Neural crest cell (in vitro differentiated cells): Measurements from ENCODE around the gene ADARB1. TPM values are rescaled to one million over a fixed set of nuclear protein-coding genes. Genes with fewer than 3 reads are reported as not detected.
A peak's percentile ranks its signal among the peaks of the same experiment; 100 is the strongest.

ENCODE experiments used
- DNase-seq: peaks from one replicate; pipeline ENCODE4 v3.0.0; 2021; ENCODE audit warnings: low read depth, mixed read lengths, low spot score
- H3K27ac Mint-ChIP-seq: one replicate; pipeline ENCODE4 v1.8.0; 2021; ENCODE audit warnings: mild to moderate bottlenecking, mixed read lengths; ENCODE audit not compliant: unreplicated experiment
- H3K27me3 Mint-ChIP-seq: 2 replicates; pipeline ENCODE4 v1.8.0; 2021; ENCODE audit warnings: low read depth, mild to moderate bottlenecking, mixed read lengths
- H3K36me3 Mint-ChIP-seq: 2 replicates; pipeline ENCODE4 v1.8.0; 2021; ENCODE audit warnings: low read depth, mild to moderate bottlenecking, mixed read lengths
- H3K4me1 Mint-ChIP-seq: 2 replicates; pipeline ENCODE4 v1.8.0; 2021; ENCODE audit warnings: mixed read lengths
- H3K4me3 Mint-ChIP-seq: one replicate; pipeline ENCODE4 v1.8.0; 2021; ENCODE audit warnings: mild to moderate bottlenecking, mixed read lengths
- H3K9me3 Mint-ChIP-seq: 2 replicates; pipeline ENCODE4 v1.8.0; 2021; ENCODE audit warnings: mixed read lengths
- total RNA-seq: library from RNA; stranded (reverse); gene quantifications from 2 replicates; pipeline ENCODE4 v1.2.1, GENCODE V29; 2021
- TF ChIP-seq, protein P1 (sequence below): fragments of 200-600 bp; sonication (generic); conservative IDR thresholded peaks from 2 replicates; pipeline ENCODE4 v1.5.0; 2021; ENCODE audit warnings: antibody characterized with exemption, mild to moderate bottlenecking

Gene ADARB1
- total RNA-seq, 1 donor from 2014 or later, result 21.0 TPM

DNA sequence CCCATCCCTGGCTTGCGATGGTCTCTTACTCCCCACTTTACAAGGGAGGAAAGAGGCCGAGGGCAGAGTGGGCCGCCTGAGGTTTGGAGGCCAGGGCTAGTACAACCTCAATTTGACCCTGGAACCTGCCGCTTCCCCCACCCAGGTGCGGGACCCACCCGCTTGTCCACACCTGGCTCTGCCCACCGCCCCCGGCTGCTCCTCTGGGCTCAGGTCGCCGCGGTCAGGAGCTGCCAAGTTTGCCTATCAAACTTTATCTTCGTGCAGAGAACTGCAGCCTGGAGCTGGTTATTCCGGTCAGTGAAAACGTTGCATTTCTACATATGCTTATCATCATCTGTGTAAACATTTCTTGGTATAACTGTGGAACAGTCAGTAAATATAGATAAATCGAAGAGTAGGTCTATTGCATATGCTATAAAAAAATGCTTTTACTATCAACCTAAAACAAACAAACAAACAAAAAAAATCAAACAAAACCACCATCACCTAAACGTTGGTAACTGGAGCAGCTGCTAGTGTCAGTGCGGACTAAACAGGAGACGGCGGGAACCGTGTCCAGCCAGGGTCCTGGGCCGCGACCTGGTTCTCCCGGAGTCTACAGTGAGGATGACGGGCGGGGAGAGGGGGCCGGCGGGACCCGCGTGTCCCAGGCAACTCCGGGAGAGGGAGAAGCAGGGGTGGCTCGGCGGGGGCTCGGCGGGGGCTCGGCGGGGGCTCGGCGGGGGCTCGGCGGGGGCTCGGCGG lies 906 bp upstream of the ADARB1 start:
- H3K36me3 Mint-ChIP-seq, result no peaks in the 10 kb centered on the region
- H3K4me3 Mint-ChIP-seq, result peak overlapping the region; percentile 93
- no peaks in the 10 kb centered on the region for H3K9me3 Mint-ChIP-seq
- H3K27ac Mint-ChIP-seq, result no peak overlapping the region
- TF ChIP-seq, protein P1, sequence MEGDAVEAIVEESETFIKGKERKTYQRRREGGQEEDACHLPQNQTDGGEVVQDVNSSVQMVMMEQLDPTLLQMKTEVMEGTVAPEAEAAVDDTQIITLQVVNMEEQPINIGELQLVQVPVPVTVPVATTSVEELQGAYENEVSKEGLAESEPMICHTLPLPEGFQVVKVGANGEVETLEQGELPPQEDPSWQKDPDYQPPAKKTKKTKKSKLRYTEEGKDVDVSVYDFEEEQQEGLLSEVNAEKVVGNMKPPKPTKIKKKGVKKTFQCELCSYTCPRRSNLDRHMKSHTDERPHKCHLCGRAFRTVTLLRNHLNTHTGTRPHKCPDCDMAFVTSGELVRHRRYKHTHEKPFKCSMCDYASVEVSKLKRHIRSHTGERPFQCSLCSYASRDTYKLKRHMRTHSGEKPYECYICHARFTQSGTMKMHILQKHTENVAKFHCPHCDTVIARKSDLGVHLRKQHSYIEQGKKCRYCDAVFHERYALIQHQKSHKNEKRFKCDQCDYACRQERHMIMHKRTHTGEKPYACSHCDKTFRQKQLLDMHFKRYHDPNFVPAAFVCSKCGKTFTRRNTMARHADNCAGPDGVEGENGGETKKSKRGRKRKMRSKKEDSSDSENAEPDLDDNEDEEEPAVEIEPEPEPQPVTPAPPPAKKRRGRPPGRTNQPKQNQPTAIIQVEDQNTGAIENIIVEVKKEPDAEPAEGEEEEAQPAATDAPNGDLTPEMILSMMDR, result no peak
- peaks cover 18% of the 10 kb centered on the region for H3K4me1 Mint-ChIP-seq
- peak; percentile 25 for DNase-seq
- H3K27me3 Mint-ChIP-seq, result peaks cover 29% of the 10 kb centered on the region

DNA sequence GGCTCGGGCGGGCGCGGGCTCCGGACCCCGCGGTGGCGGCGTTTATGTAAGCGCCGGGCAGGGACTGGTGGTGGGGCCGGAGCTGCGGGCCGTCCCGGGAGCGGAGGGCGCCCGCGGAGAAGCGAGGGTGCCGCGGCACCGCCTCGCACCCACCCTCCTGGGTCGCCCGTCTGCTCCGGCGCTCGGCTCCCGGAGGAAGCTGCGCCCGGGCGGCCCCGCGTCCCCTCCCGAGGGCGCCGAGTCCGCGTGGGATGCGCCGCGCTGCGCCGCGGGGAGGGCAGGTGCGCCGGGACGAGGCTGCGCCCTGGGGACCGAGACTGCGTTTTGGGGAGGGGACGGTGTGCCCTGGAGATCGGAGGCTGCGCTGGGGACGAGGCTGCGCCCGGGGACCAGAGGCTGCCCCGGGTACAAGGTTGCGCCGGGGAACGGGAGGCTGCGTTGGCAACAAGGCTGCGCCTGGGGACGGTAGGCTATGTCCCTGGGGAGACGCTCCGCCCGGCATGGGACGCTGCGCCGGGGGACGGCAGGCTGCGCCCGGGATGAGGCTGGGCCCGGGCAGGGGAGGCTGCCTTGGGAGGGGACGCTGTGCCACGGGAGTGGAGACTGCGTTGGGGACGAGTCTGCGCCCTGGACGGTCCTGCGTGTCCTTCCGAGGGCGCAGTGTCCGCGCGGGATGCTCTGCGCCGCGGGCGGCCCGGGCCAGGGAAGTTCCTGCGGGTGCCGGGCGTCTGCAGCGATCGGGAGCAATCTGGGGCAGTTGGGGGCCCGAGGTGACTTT lies 627 bp downstream of the ADARB1 start:
- Mint-ChIP-seq H3K9me3 (no peaks in the 10 kb centered on the region), H3K27ac (no peak overlapping the region), H3K36me3 (no peaks in the 10 kb centered on the region), H3K4me3 (peak overlapping the region; percentile 86), H3K4me1 (peaks cover 23% of the 10 kb centered on the region), H3K27me3 (peaks cover 29% of the 10 kb centered on the region)
- TF ChIP-seq, protein P1, result no peak
- peak; percentile 35 for DNase-seq

DNA sequence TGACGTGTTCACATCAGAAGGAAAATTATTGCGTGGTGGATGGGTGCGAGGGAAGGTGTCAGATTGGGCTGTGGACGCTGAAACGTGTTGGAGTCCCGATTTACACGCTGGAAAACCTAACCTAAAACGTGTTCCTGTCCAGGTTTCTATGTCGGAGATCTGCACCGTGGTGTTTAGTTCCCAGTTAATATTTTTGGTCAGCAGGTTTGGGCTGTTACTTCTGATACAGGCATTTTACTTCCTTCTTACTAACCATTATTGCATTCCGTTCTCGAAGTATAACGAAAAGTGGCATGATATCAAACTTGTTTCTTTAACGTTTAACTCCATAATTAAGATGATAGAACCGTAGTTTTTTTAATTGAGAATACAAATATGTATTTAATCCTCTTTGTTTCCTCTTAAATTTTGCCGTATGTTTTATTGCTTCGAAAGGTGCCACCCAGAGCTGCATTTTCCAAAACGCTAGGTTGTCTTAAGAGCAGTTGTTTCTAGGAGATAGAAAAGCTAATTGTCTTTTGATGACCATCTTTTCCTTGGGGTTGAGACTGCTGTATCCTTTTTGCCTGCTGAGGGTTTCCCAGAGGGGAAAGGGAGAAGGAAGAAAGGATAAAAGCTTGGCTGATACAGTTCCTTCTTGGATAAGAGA lies 1.3 kb downstream of the ADARB1 start:
- Mint-ChIP-seq H3K9me3 (no peaks in the 10 kb centered on the region), H3K27me3 (peaks cover 29% of the 10 kb centered on the region), H3K27ac (no peak overlapping the region)

DNA sequence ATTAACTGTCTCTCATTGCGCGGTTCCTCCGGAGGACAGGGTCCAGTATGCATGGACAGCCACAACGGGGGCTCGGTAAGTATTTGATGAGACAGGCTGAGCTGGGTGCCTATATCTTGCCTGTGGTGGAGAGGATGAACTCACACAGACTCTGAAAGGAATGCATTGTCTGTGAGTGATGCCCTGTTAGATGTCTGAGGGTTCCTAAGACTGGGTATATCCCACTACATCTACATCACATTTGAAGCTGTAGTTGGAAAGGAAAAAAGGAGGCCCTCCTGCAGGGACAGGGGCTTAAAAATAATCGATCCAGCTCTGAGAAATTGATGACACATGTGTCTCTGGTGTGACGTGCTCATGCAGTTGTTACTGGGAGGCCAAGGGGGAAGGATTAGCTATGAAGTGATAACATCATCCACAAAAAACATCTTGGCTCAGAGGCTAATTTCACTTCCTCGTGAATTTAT lies 1.9 kb downstream of the ADARB1 start:
- H3K36me3 Mint-ChIP-seq, result no peaks in the 10 kb centered on the region
- peak overlapping the region; percentile 86 for H3K4me3 Mint-ChIP-seq
- TF ChIP-seq, protein P1, result no peak
- H3K27ac Mint-ChIP-seq, result no peak overlapping the region
- no peak for DNase-seq
- peaks cover 26% of the 10 kb centered on the region for H3K4me1 Mint-ChIP-seq
- H3K9me3 Mint-ChIP-seq, result no peaks in the 10 kb centered on the region
- H3K27me3 Mint-ChIP-seq, result peaks cover 29% of the 10 kb centered on the region

More for the DNA sequence above, 1.3 kb downstream of the ADARB1 start:
- TF ChIP-seq, protein P1, result no peak
- Mint-ChIP-seq H3K36me3 (no peaks in the 10 kb centered on the region), H3K4me1 (peaks cover 26% of the 10 kb centered on the region), H3K4me3 (peak overlapping the region; percentile 86)
- DNase-seq, result no peak

DNA sequence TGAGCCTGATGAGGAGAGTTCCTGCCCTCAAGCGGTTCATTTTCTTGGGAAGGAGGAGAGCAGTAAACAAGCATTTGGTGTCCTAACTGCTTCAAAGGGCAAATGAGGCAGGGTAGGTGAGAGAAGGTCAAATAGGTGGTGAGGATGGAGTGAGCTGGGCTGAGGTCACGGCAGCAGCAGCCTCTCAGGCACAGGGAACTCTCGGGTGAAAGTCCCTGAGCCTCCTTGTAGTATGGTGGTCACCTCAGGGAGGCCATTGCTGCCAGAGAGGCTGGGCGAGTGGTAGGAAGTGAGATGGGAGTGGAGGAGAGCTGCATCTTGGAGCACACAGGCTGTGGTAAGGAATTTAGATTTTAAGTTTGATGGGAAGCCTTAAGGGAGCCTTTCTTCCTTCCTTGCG lies 4.0 kb downstream of the ADARB1 start:
- peak overlapping the region; percentile 50 for H3K4me3 Mint-ChIP-seq
- no peaks in the 10 kb centered on the region for H3K9me3 Mint-ChIP-seq
- H3K36me3 Mint-ChIP-seq, result no peaks in the 10 kb centered on the region
- H3K27me3 Mint-ChIP-seq, result peaks cover 29% of the 10 kb centered on the region
- peaks cover 24% of the 10 kb centered on the region for H3K4me1 Mint-ChIP-seq
- no peak overlapping the region for H3K27ac Mint-ChIP-seq
- no peak for DNase-seq
- TF ChIP-seq, protein P1, result no peak
